Loucy (cell line): ENCODE results near the gene ADRM1.

ENCODE experiments used
- H2AFZ ChIP-seq: fragments of 200-600 bp; sonication (generic); 2 replicates; pipeline ENCODE4 v1.6.0; 2016; ENCODE audit warnings: antibody characterized with exemption, mild to moderate bottlenecking, low read length, moderate library complexity
- H3F3A ChIP-seq: fragments of 200-600 bp; 2 replicates; pipeline ENCODE4 v1.6.0; 2016; ENCODE audit warnings: antibody characterized with exemption, low read depth, mild to moderate bottlenecking
- H3K27me3 ChIP-seq: fragments of 200-600 bp; sonication (generic); 2 replicates; pipeline ENCODE4 v1.6.1; 2014; ENCODE audit warnings: low read length, mild to moderate bottlenecking; ENCODE audit not compliant: insufficient read depth, poor library complexity, severe bottlenecking
- H3K36me3 ChIP-seq: fragments of 200-600 bp; sonication (generic); 2 replicates; pipeline ENCODE4 v1.6.1; 2016; ENCODE audit warnings: low read length; ENCODE audit not compliant: insufficient read depth
- H3K4me1 ChIP-seq: fragments of 200-600 bp; sonication (generic); 2 replicates; pipeline ENCODE4 v1.5.1; 2014; ENCODE audit warnings: low read length, mild to moderate bottlenecking; ENCODE audit not compliant: insufficient read depth, poor library complexity, severe bottlenecking
- H3K4me2 ChIP-seq: fragments of 200-600 bp; sonication (generic); 2 replicates; pipeline ENCODE4 v1.6.0; 2014; ENCODE audit warnings: antibody characterized with exemption, low read length, low read depth, mild to moderate bottlenecking; ENCODE audit not compliant: poor library complexity, severe bottlenecking
- H3K4me3 ChIP-seq: fragments of 200-600 bp; sonication (generic); 2 replicates; pipeline ENCODE4 v1.5.1; 2014; ENCODE audit warnings: low read length, mild to moderate bottlenecking, mixed read lengths; ENCODE audit not compliant: poor library complexity, severe bottlenecking
- H3K79me2 ChIP-seq: fragments of 200-600 bp; sonication (generic); 2 replicates; pipeline ENCODE4 v1.6.1; 2014; ENCODE audit warnings: low read length; ENCODE audit not compliant: insufficient read depth
- H3K9ac ChIP-seq: fragments of 200-600 bp; sonication (generic); 2 replicates; pipeline ENCODE4 v1.6.0; 2014; ENCODE audit warnings: mild to moderate bottlenecking, low read depth, low read length, moderate library complexity; ENCODE audit not compliant: poor library complexity, severe bottlenecking
- H3K9me2 ChIP-seq: fragments of 200-600 bp; sonication (generic); replicated peaks from 2 replicates; pipeline ENCODE4 v1.6.1; 2016; ENCODE audit warnings: low read depth, low read length, mixed read lengths
- H3K9me3 ChIP-seq: fragments of 200-600 bp; sonication (generic); 2 replicates; pipeline ENCODE4 v1.6.1; 2014; ENCODE audit warnings: mild to moderate bottlenecking, antibody characterized with exemption, low read length, low read depth; ENCODE audit not compliant: insufficient read depth
- H4K20me1 ChIP-seq: fragments of 200-600 bp; sonication (generic); 2 replicates; pipeline ENCODE4 v1.6.0; 2014; ENCODE audit warnings: antibody characterized with exemption, low read length, mild to moderate bottlenecking; ENCODE audit not compliant: insufficient read depth, poor library complexity, severe bottlenecking
- EZH2phosphoT487 ChIP-seq: fragments of 200-600 bp; IDR thresholded peaks from 2 replicates; pipeline ENCODE4 v1.6.1; 2018; ENCODE audit warnings: antibody characterized with exemption, mild to moderate bottlenecking, moderate library complexity, borderline replicate concordance
- TF ChIP-seq, protein P1 (sequence below): fragments of 200-600 bp; sonication (generic); conservative IDR thresholded peaks from 2 replicates; pipeline ENCODE4 v1.5.1; 2014; ENCODE audit warnings: mild to moderate bottlenecking, antibody characterized with exemption, low read length

Gene ADRM1

GRCh38 chr20:62287759-62288534 lies 14.8 kb upstream of the ADRM1 start:
- H3K9ac ChIP-seq: no peak overlapping the region
- H3K4me2 ChIP-seq: no peak overlapping the region
- no peak overlapping the region for H2AFZ ChIP-seq
- peaks cover 55% of the 10 kb centered on the region; the same call in 1 of the 2 replicates for H3K36me3 ChIP-seq
- H3K27me3 ChIP-seq: no peaks in the 10 kb centered on the region
- H3K9me2 ChIP-seq: no peaks in the 10 kb centered on the region
- H3K4me1 ChIP-seq: no peaks in the 10 kb centered on the region
- no peak for TF ChIP-seq EZH2phosphoT487
- TF ChIP-seq, protein P1, sequence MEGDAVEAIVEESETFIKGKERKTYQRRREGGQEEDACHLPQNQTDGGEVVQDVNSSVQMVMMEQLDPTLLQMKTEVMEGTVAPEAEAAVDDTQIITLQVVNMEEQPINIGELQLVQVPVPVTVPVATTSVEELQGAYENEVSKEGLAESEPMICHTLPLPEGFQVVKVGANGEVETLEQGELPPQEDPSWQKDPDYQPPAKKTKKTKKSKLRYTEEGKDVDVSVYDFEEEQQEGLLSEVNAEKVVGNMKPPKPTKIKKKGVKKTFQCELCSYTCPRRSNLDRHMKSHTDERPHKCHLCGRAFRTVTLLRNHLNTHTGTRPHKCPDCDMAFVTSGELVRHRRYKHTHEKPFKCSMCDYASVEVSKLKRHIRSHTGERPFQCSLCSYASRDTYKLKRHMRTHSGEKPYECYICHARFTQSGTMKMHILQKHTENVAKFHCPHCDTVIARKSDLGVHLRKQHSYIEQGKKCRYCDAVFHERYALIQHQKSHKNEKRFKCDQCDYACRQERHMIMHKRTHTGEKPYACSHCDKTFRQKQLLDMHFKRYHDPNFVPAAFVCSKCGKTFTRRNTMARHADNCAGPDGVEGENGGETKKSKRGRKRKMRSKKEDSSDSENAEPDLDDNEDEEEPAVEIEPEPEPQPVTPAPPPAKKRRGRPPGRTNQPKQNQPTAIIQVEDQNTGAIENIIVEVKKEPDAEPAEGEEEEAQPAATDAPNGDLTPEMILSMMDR: no peak
- H3F3A ChIP-seq: no peaks in the 10 kb centered on the region
- H4K20me1 ChIP-seq: no peaks in the 10 kb centered on the region
- no peaks in the 10 kb centered on the region for H3K79me2 ChIP-seq
- H3K4me3 ChIP-seq: no peak overlapping the region
- H3K9me3 ChIP-seq: no peaks in the 10 kb centered on the region

GRCh38 chr20:62288535-62289105 lies 14.2 kb upstream of the ADRM1 start:
- Histone ChIP-seq H3K27me3 (no peaks in the 10 kb centered on the region), H4K20me1 (no peaks in the 10 kb centered on the region), H3K4me2 (no peak overlapping the region), H3F3A (no peaks in the 10 kb centered on the region), H3K4me3 (no peak overlapping the region), H3K79me2 (no peaks in the 10 kb centered on the region), H3K9me2 (no peaks in the 10 kb centered on the region), H3K36me3 (peaks cover 57% of the 10 kb centered on the region; the same call in 1 of the 2 replicates), H2AFZ (no peak overlapping the region), H3K9ac (no peak overlapping the region), H3K4me1 (no peaks in the 10 kb centered on the region), H3K9me3 (no peaks in the 10 kb centered on the region)
- no peak for TF ChIP-seq EZH2phosphoT487
- TF ChIP-seq, protein P1: no peak

DNA sequence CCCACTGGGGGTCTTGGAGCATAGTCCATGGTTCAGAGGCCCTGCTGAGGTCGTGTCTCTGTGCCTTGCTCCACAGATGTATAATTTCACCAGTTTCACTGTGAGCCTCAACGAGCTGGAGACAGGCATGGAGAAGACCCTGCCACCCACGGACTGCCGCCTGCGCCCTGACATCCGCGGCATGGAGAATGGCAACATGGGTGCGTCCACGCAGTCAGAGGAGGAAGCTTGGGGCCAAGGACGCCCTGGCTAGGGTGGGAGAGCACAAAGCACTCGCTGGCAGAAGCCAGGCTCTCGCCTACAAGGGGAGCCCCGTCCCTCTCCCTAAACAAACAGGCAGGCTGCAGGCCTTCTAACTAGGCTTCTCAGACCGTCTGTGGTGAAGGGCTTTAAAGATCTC lies 13.7 kb upstream of the ADRM1 start:
- Histone ChIP-seq H3K9ac (no peak overlapping the region), H3K4me1 (no peaks in the 10 kb centered on the region), H3K9me2 (no peaks in the 10 kb centered on the region), H3K4me2 (no peak overlapping the region), H4K20me1 (no peaks in the 10 kb centered on the region), H3K4me3 (no peak overlapping the region), H2AFZ (no peak overlapping the region), H3K79me2 (no peaks in the 10 kb centered on the region), H3K9me3 (no peaks in the 10 kb centered on the region), H3K27me3 (no peaks in the 10 kb centered on the region), H3F3A (no peaks in the 10 kb centered on the region), H3K36me3 (peaks cover 57% of the 10 kb centered on the region; the same call in 1 of the 2 replicates)
- TF ChIP-seq, protein P1: no peak
- TF ChIP-seq EZH2phosphoT487: no peak
